GM12874 (cell line): ENCODE data around the gene SQOR.

Experiments
- CTCF ChIP-seq: IDR thresholded peaks from 2 replicates; pipeline ENCODE4 v1.5.1; 2011; ENCODE audit warnings: low read depth, mild to moderate bottlenecking, control low read depth, low read length, moderate library complexity; ENCODE audit not compliant: insufficient read depth

SQOR gene

DNA sequence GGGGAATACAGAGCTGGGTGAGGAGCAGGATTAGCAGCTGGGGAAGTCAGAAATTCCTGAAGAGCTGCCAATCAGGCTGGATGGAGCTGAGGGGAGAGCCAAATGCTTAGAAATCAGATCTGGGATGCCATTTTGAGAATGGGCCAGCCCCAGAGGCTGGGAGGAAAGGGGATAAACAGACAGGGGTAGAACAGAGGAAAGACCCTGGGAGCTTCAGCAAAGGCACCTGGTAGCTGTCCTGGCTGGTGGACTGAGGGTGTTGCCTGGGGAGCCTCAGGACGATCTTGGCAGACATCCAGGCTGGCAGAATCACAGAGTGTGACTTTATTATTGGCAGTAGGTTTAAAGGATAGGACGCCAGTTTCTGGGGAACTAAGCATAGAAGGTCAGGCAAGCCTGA is 97.8 kb downstream of the SQOR start:
- TF ChIP-seq CTCF: no peak

DNA sequence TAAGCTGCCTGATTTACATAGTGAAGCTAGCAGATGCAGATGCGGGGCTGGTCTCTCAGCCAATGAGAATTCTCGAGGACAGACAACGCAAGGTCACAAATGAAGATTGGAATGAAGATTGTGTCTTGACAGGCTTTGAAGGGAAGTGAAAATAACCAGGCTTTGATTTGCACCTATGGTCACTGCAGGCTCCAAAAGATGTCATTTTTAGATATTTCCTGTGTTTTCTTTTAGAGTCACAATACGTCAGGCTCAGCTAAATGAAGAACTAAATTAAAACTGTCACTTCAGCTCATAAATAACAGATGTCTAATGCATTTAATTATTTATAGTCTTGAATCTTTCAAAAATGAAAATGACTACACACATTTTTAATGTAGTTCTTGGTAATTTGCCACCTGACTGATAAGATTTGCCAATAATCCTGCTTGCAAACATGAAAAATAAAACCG is 99.5 kb downstream of the SQOR start:
- TF ChIP-seq CTCF: no peak
